Measurements from ENCODE around the gene CNPY1. TPM values are rescaled to one million over a fixed set of nuclear protein-coding genes. Genes with fewer than 3 reads are reported as not detected.

The CNPY1 gene
- total RNA-seq, 2 experiments from 2014 or later: not detected

DNA sequence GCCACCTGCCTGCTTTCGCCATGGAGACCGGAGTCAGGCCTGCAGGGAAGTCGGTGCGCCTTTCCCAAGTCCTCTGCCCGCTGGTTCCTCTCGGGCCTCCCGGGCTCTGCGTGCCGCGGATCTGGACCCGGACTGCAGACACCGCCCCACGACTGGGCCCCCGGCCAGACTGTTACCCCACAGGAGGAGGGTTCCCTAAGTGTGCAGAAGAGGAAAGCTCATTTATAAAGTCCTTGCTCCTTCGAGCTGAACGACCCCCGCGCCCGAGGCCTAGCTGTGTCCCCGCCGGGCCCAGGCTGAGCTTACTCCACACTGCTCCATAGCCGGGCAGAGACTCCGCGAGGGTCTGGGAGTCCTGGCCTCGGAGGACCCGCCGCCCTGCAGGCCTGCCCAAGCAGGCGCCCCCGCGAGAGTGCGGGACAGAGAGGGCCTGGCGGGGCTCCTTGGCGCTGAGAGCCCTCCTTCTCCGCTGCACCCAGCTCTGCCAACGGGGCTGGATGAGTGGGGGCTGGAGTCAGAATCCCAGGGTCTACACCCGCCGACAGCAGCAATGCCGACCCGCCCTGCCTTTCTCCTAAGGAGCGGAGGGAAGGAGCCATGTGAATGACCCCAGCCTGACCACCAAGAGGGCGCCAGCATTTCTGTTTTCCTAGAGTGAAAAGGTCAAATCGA, 80.1 kb downstream of the CNPY1 start:
- intact Hi-C loops (cut with DNase I, micrococcal nuclease): loop anchor here (1.0 to 5.0 kb wide), 7 partner anchors 12 to 1536 kb away; no protein-coding TSS in a partner anchor
- H3K9me3 Mint-ChIP-seq (ENCODE audit: low read depth): no peaks in the 10 kb centered on the region
- ChIA-PET POLR2A (no interaction called here), CTCF (interaction anchor here (1.0 kb wide), 1 partner anchor 66 kb away, joined by 3 read pairs; no protein-coding TSS in a partner anchor)
- H3K4me3 Mint-ChIP-seq: no peak overlapping the region
- H3K27ac Mint-ChIP-seq: no peak overlapping the region
- H3K27me3 Mint-ChIP-seq: peaks cover 77% of the 10 kb centered on the region
- no peaks in the 10 kb centered on the region for H3K36me3 Mint-ChIP-seq (ENCODE audit: low read depth)
- DNase-seq (no peak), ATAC-seq (no peak)
- peaks cover 10% of the 10 kb centered on the region for H3K4me1 Mint-ChIP-seq

DNA sequence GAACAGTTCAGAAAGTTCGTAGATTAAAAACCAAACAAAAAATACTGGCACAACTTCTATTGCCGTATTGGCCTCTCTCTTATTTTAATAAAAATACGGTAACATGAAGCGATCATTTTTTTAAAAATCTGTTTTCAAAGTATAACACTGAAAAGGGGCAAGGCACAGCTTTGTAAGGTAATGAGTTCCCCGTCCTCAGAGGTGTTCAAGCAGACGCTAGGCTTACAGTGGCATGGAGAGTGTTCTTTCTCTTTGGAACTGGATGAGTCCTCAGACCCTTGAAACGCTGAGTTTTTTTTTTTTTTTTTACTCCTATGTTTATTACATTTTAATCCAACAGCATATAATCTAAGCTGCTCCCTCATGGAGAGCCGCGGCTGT, 80.6 kb downstream of the CNPY1 start:
- H3K4me1 Mint-ChIP-seq: peaks cover 7% of the 10 kb centered on the region
- H3K4me3 Mint-ChIP-seq: no peak overlapping the region
- CTCF ChIA-PET: interaction anchor here (1.0 kb wide), 1 partner anchor 67 kb away, joined by 3 read pairs; no protein-coding TSS in a partner anchor
- POLR2A ChIA-PET: no interaction called here
- H3K27ac Mint-ChIP-seq: no peak overlapping the region
- no peaks in the 10 kb centered on the region for H3K9me3 Mint-ChIP-seq (ENCODE audit: low read depth)
- intact Hi-C loops (cut with DNase I, micrococcal nuclease): loop anchor here (1.0 to 5.0 kb wide), 7 partner anchors 11 to 1537 kb away; no protein-coding TSS in a partner anchor
- no peak for ATAC-seq
- H3K27me3 Mint-ChIP-seq: peaks cover 78% of the 10 kb centered on the region
- H3K36me3 Mint-ChIP-seq (ENCODE audit: low read depth): no peaks in the 10 kb centered on the region
- no peak for DNase-seq

DNA sequence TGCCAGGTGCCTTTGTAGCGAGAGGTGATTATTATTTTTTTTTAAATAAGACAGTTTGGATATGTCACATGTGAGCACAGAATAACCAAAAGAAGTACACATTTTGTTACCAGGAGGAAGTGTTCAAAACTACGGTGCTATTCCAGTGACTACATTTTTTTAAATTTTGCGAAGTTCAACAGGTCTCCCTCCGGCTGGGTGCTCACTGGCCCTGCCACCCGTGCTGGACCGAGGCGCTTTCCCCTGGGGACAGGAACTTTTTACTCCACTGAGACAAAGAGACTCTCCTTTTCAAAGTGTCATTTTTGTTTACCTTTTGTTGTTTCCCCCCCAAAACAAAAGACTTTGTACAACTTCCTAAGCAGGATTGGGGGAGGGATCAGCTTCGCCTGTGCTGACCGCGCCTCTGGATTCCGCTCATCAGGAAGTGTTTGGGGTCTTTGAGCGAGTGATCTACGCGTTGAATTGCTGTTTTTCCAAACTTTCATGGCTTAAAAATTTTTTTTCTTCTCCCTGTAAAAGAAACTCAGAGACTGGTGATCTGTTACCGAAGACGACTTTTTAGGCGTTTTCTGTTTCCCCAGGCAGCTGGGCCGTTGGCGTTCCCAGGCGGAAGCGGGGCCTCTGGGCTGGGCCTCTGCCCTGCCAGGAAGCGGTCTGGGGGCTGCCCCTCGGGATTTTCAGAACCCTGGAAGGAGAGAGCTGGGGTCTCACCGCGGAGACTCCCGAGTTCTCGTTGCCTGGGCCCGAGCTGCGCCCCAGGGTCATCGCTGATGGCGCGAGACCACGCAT, 81.2 kb downstream of the CNPY1 start:
- ChIA-PET POLR2A (no interaction called here), CTCF (no interaction called here)
- no peak for DNase-seq
- no peak for ATAC-seq
- Mint-ChIP-seq H3K9me3 (ENCODE audit: low read depth) (no peaks in the 10 kb centered on the region), H3K36me3 (ENCODE audit: low read depth) (no peaks in the 10 kb centered on the region), H3K27ac (no peak overlapping the region), H3K4me3 (no peak overlapping the region), H3K27me3 (peaks cover 79% of the 10 kb centered on the region), H3K4me1 (peaks cover 7% of the 10 kb centered on the region)
- intact Hi-C loops (cut with DNase I, micrococcal nuclease): loop anchor here in 1 of 2 experiments (5.0 kb wide), 3 partner anchors 277 to 1537 kb away; no protein-coding TSS in a partner anchor

DNA sequence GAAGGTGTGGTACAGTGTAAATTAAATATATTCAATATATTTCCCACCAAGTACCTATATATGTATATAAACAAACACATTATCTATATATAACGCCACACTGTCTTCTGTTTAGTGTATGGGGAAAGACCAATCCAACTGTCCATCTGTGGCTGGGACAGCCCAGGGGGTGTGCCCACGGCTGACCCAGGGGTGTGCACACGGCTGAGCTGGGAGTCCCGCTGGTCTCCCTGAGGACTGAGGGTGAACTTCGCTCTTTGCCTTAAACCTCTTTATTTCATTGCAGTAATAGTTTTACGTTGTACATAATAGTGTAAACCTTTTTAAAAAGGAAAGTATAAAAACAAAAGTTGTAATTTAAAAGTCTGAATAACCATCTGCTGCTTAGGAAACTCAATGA, 82.2 kb downstream of the CNPY1 start:
- intact Hi-C loops (cut with DNase I, micrococcal nuclease): no loop called here
- no peak for DNase-seq
- Mint-ChIP-seq H3K4me3 (no peak overlapping the region), H3K4me1 (peaks cover 10% of the 10 kb centered on the region), H3K9me3 (ENCODE audit: low read depth) (no peaks in the 10 kb centered on the region), H3K27ac (no peak overlapping the region), H3K36me3 (ENCODE audit: low read depth) (no peaks in the 10 kb centered on the region), H3K27me3 (peaks cover 79% of the 10 kb centered on the region)
- CTCF ChIA-PET: no interaction called here
- no peak for ATAC-seq
- POLR2A ChIA-PET: no interaction called here

DNA sequence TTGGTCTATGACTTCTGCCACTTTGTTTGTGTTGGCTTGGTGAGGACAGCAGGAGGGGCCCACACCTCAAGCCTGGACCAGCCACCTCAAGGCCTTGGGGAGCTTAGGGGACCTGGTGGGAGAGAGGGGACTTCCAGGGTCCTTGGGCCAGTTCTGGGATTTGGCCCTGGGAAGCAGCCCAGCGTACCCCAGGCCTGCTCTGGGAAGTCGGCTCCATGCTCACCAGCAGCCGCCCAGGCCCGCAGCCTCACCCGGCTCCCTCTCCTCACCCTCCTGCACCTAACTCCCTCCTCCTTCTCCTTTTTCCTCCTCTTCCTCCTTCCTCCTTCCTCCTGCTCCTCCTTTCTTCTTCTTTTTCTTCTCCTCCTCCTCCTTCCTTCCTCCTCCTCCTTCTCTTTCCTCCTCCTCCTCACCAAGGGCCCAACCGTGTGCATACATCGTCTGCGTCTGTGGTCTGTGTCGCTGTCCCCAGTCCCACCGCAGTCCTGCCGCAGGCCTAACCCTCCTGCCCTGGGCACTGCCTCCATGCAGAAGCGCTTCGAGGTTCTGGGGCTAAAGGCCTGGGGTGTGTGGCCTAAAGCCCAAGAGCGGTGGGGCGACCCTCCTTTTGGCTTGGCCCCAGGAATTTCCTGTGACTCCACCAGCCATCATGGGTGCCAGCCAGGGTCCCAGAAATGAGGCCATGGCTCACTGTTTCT, 83.1 kb downstream of the CNPY1 start:
- H3K27me3 Mint-ChIP-seq: peaks cover 72% of the 10 kb centered on the region
- no peaks in the 10 kb centered on the region for H3K9me3 Mint-ChIP-seq (ENCODE audit: low read depth)
- H3K4me1 Mint-ChIP-seq: peaks cover 12% of the 10 kb centered on the region
- POLR2A ChIA-PET: no interaction called here
- no peak overlapping the region for H3K4me3 Mint-ChIP-seq
- CTCF ChIA-PET: no interaction called here
- H3K27ac Mint-ChIP-seq: no peak overlapping the region
- no peaks in the 10 kb centered on the region for H3K36me3 Mint-ChIP-seq (ENCODE audit: low read depth)
- intact Hi-C loops (cut with DNase I, micrococcal nuclease): no loop called here
- no peak for DNase-seq
- ATAC-seq: no peak

DNA sequence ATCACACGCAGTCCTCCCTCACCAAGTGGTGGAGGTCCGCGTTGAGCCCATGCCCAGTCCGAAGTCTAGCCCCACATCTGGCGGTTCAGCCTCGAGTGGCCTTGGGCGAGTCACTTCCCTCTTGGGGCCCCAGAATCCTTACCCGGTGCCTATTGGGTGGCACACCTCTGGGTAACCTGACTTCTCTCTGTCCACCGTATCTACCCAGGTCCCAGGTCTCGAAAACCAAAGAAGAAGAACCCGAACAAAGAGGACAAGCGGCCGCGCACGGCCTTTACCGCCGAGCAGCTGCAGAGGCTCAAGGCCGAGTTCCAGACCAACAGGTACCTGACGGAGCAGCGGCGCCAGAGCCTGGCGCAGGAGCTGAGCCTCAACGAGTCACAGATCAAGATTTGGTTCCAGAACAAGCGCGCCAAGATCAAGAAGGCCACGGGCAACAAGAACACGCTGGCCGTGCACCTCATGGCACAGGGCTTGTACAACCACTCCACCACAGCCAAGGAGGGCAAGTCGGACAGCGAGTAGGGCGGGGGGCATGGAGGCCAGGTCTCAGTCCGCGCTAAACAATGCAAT, 84.1 kb downstream of the CNPY1 start:
- ChIA-PET POLR2A (no interaction called here), CTCF (no interaction called here)

DNA sequence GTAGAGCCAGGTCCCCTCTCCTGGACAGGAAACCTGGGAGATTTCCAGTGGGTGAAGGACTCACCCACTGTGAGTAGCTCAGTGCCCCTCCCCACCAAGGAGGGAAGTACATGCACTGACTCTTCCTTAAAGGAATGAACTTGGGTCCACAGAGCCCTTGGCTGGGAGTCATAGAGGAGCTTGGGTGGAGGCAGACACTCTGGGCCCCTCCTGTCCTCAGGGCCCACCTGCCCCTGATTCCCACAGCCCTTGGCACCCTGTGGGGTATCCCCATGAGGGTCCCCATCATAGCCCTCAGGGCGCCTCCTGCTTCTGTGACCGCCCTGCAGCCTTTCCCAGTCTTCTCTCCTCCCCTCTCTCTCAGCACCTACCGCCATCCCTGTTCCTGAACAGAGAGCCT, 84.7 kb downstream of the CNPY1 start:
- H3K36me3 Mint-ChIP-seq (ENCODE audit: low read depth): no peaks in the 10 kb centered on the region
- CTCF ChIA-PET: no interaction called here
- peaks cover 15% of the 10 kb centered on the region for H3K4me1 Mint-ChIP-seq
- ATAC-seq (no peak), DNase-seq (no peak)
- no peaks in the 10 kb centered on the region for H3K9me3 Mint-ChIP-seq (ENCODE audit: low read depth)
- H3K27me3 Mint-ChIP-seq: peaks cover 71% of the 10 kb centered on the region
- POLR2A ChIA-PET: no interaction called here
- intact Hi-C loops (cut with DNase I, micrococcal nuclease): no loop called here
- H3K4me3 Mint-ChIP-seq: no peak overlapping the region
- H3K27ac Mint-ChIP-seq: no peak overlapping the region

More for the DNA sequence above, 84.1 kb downstream of the CNPY1 start:
- ATAC-seq (no peak), DNase-seq (no peak)
- Mint-ChIP-seq H3K4me1 (peaks cover 11% of the 10 kb centered on the region), H3K9me3 (ENCODE audit: low read depth) (no peaks in the 10 kb centered on the region), H3K27me3 (peaks cover 69% of the 10 kb centered on the region), H3K36me3 (ENCODE audit: low read depth) (no peaks in the 10 kb centered on the region), H3K4me3 (no peak overlapping the region), H3K27ac (no peak overlapping the region)
- intact Hi-C loops (cut with DNase I, micrococcal nuclease): no loop called here

DNA sequence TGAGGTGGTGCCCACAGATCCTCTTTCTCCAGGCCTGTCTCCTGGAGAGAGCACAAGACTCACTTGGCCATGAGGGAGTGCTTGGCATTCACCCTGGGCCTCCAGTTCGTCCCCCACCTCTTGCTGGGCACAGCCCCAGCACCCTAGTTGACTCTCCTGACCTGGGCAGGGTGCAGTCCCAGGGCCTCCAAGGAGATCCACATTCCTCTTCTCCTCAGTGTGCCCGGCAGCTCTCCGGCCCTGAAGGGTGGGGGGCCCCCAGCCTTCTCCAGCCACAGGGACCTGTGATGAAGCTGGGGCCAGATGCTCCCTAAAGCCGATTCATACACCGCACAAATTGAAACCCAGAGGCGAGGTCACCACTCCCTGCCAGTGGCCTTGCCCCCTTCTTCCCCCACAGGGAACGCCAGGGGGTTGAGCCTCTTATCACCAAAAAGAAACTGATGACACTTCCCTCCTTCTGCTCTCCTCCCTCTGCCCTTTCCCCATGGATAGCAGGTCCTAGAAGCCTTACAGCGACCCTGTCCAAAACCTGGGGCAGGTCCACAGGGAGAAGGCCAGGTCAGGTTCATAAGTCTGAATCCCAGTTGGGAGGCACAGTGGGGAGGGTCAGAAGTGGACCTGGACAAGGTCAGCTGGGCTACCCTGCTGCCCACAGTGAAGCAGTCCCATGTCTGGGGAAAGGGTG, 85.3 kb downstream of the CNPY1 start:
- ATAC-seq (no peak), DNase-seq (no peak)
- H3K9me3 Mint-ChIP-seq (ENCODE audit: low read depth): no peaks in the 10 kb centered on the region
- no peak overlapping the region for H3K4me3 Mint-ChIP-seq
- H3K4me1 Mint-ChIP-seq: peaks cover 18% of the 10 kb centered on the region
- peaks cover 73% of the 10 kb centered on the region for H3K27me3 Mint-ChIP-seq
- H3K36me3 Mint-ChIP-seq (ENCODE audit: low read depth): no peaks in the 10 kb centered on the region
- CTCF ChIA-PET: no interaction called here
- POLR2A ChIA-PET: no interaction called here
- intact Hi-C loops (cut with DNase I, micrococcal nuclease): no loop called here
- H3K27ac Mint-ChIP-seq: no peak overlapping the region

DNA sequence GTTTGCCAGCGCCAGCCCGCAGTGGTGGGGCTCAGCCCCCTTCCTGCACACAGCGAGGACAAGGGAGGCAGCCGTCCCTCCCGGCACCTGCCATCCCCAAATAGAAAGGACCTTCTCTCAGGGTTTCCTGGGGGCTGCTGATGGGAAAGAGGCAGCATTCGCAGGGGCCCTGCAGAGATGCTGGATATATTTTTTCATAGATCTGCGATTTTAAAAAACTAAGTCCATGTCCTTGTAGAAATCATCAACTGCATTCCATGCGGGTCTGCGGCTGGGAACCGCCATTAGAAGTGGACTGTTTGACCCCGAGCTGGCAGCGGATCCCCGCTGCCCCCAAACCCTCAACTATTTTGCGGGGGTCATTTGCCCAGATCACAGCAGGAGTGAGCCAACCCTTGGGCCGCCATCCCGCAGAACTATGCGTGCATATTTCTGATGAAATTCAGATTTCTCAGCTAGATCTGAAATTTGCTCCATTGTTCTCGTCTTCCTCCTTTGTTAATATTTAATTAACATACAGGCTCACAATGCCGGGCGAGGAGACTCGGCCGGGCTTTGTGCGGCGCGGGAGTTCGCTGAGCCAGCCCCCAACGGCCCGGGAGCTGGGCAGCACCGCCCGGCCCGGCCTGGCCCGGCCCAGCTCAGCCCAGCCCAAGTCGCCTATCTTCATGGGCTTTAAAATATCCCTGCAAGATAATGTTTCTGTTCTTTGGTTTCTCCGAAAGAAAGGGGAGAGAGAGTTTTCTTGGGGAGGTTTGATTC, 86.5 kb downstream of the CNPY1 start:
- no peak for DNase-seq
- intact Hi-C loops (cut with DNase I, micrococcal nuclease): loop anchor here in 1 of 2 experiments (2.0 to 5.0 kb wide), 3 partner anchors 51 to 347 kb away; no protein-coding TSS in a partner anchor
- CTCF ChIA-PET: no interaction called here

DNA sequence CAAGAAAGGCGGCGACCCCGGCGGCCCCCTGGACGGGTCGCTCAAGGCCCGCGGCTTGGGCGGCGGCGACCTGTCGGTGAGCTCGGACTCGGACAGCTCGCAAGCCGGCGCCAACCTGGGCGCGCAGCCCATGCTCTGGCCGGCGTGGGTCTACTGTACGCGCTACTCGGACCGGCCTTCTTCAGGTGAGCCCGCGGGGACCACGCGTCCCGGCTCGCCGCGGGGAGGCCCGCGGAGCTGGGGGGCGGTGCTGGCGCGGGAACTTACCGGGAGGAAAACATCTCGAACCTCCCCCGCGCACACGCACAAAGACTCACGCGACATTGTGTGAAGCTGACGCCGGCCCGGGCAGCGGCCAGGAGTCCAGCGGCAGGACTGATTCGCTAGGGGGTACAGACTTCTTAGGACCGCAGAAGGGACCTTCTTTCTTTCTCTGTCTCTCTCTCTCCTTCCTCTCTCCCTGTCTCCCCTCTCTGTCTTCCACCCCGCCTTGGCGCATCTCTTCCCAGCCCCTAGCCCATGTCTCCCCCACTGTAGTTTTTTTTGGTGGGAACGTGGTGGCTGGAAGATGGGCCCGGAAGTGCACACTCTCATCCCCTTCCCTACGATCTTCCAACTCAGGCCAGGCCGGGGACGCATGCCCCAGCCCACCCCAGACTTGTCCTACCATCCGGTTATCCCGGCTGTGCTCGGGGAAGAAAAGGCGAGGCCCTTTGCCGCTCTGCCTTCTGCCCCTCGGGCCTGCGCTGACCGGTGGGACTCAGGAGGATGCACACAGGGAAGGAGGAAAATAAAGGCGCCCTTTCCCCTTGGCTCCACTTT, 87.3 kb downstream of the CNPY1 start:
- H3K36me3 Mint-ChIP-seq (ENCODE audit: low read depth): no peaks in the 10 kb centered on the region
- no peak for ATAC-seq
- H3K27me3 Mint-ChIP-seq: peaks cover 72% of the 10 kb centered on the region
- no peak overlapping the region for H3K27ac Mint-ChIP-seq
- DNase-seq: no peak
- intact Hi-C loops (cut with DNase I, micrococcal nuclease): loop anchor here in 1 of 2 experiments (2.0 to 5.0 kb wide), 3 partner anchors 52 to 348 kb away; no protein-coding TSS in a partner anchor
- ChIA-PET POLR2A (no interaction called here), CTCF (no interaction called here)
- H3K4me3 Mint-ChIP-seq: peak overlapping the region; percentile 47
- H3K9me3 Mint-ChIP-seq (ENCODE audit: low read depth): no peaks in the 10 kb centered on the region
- H3K4me1 Mint-ChIP-seq: peaks cover 18% of the 10 kb centered on the region

More for the DNA sequence above, 86.5 kb downstream of the CNPY1 start:
- Mint-ChIP-seq H3K4me3 (peak overlapping the region; percentile 47), H3K36me3 (ENCODE audit: low read depth) (no peaks in the 10 kb centered on the region), H3K27ac (no peak overlapping the region), H3K4me1 (peaks cover 14% of the 10 kb centered on the region), H3K9me3 (ENCODE audit: low read depth) (no peaks in the 10 kb centered on the region), H3K27me3 (peaks cover 73% of the 10 kb centered on the region)
- POLR2A ChIA-PET: no interaction called here
- ATAC-seq: no peak
